ENCODE results near the gene C2CD3. TPM values are rescaled to one million over a fixed set of nuclear protein-coding genes. Genes with fewer than 3 reads are reported as not detected.

The C2CD3 gene
- total RNA-seq, 1 experiment from 2014 or later: 22.0 TPM

- Histone ChIP-seq H3K79me2 (ENCODE audit: insufficient read depth, low read length) (no peaks in the 10 kb centered on the region), H3K14ac (ENCODE audit: insufficient read depth, low read length) (no peak overlapping the region), H2BK120ac (ENCODE audit: low read depth, low read length, poor library complexity, severe bottlenecking) (no peak overlapping the region), H2BK20ac (ENCODE audit: low read depth, low read length, poor library complexity, severe bottlenecking) (no peak overlapping the region), H2AK5ac (ENCODE audit: insufficient read length, low read length) (no peak overlapping the region), H3K9me3 (ENCODE audit: control insufficient read depth, low read depth, low read length) (no peaks in the 10 kb centered on the region), H4K8ac (replicated peaks; ENCODE audit: insufficient read length, low read depth, low read length) (no peak overlapping the region), H4K5ac (ENCODE audit: insufficient read length, low read depth, low read length) (no peak overlapping the region), H3K23ac (ENCODE audit: insufficient read length, low read depth, low read length) (no peak overlapping the region), H2AFZ (ENCODE audit: low read length) (no peak overlapping the region), H4K20me1 (ENCODE audit: control insufficient read depth, insufficient read depth, insufficient read length) (no peaks in the 10 kb centered on the region), H3K4me1 (ENCODE audit: insufficient read depth, low read length) (no peaks in the 10 kb centered on the region), H3K4me2 (ENCODE audit: insufficient read depth, insufficient read length, low read length) (no peak overlapping the region), H3K79me1 (ENCODE audit: insufficient read depth, low read depth, low read length, poor library complexity, severe bottlenecking) (no peaks in the 10 kb centered on the region), H3K56ac (ENCODE audit: insufficient read length, low read depth, low read length) (no peak overlapping the region), H2BK12ac (ENCODE audit: insufficient read length, low read depth, low read length) (no peak overlapping the region), H3K4ac (ENCODE audit: low read depth, low read length) (no peak overlapping the region), H3K23me2 (ENCODE audit: insufficient read length, low read depth, low read length, poor library complexity, severe bottlenecking) (no peaks in the 10 kb centered on the region), H3K18ac (ENCODE audit: insufficient read length, low read depth, low read length) (no peak overlapping the region), H4K91ac (ENCODE audit: insufficient read length, low read depth, low read length) (no peak overlapping the region), H3K9ac (ENCODE audit: extremely low read depth, insufficient read length, low read length) (no peak overlapping the region), H2BK5ac (ENCODE audit: insufficient read length, low read length) (no peak overlapping the region), H2BK15ac (ENCODE audit: low read depth, low read length) (no peak overlapping the region), H3T11ph (ENCODE audit: low read length) (no peak overlapping the region), H3K27me3 (ENCODE audit: insufficient read depth, low read length) (no peaks in the 10 kb centered on the region), H3K27ac (ENCODE audit: insufficient read length, low read depth, low read length) (no peak overlapping the region)
- H3K9me3 Mint-ChIP-seq: no peaks in the 10 kb centered on the region
- peaks cover 14 to 19% of the 10 kb centered on the region in 2 experiments for H3K4me1 Mint-ChIP-seq
- no CpG with 5 or more reads among the region's 4 CpGs for WGBS (ENCODE audit: extremely low coverage, insufficient read length, low lambda C conversion rate)
- no peaks in the 10 kb centered on the region for H3K36me3 Mint-ChIP-seq (ENCODE audit: insufficient read depth in 1 of 3, low read depth in 3 of 3)
- no peak overlapping the region for H3K27ac Mint-ChIP-seq
- no peak for DNase-seq
- no peak overlapping the region for H3K4me3 Mint-ChIP-seq
- H3K27me3 Mint-ChIP-seq (ENCODE audit: low read depth): no peaks in the 10 kb centered on the region; the same call in none of the 2 replicates
- no peak for TF ChIP-seq CTCF (conservative IDR thresholded peaks at IDR 0.05)
These were observed 174.5 kb downstream of the C2CD3 start for GRCh38 chr11:73996161-73996747.

All from H9 (cell line).